Measurements from ENCODE around the gene EVC. TPM values are rescaled to one million over a fixed set of nuclear protein-coding genes. Genes with fewer than 3 reads are reported as not detected.

The EVC gene
- total RNA-seq, 2 experiments from 2014 or later = 2.2 to 4.0 TPM

GRCh38 chr4:5701971-5702370, 9.0 kb upstream of the EVC start:
- Mint-ChIP-seq H3K9me3 (ENCODE audit: low read depth) (peaks cover 5% of the 10 kb centered on the region), H3K4me3 (no peak overlapping the region), H3K36me3 (no peaks in the 10 kb centered on the region), H3K4me1 (no peaks in the 10 kb centered on the region), H3K27me3 (peaks cover 1% of the 10 kb centered on the region), H3K27ac (no peak overlapping the region)
- no peak for DNase-seq
- CTCF ChIA-PET = no interaction called here
- ATAC-seq = no peak

GRCh38 chr4:5703831-5704230, 7.2 kb upstream of the EVC start:
- DNase-seq (no peak), ATAC-seq (no peak)
- Mint-ChIP-seq H3K27ac (no peak overlapping the region), H3K4me1 (peaks cover 4% of the 10 kb centered on the region), H3K9me3 (ENCODE audit: low read depth) (peaks cover 3% of the 10 kb centered on the region), H3K36me3 (no peaks in the 10 kb centered on the region), H3K4me3 (no peak overlapping the region), H3K27me3 (peaks cover 13% of the 10 kb centered on the region)
- CTCF ChIA-PET = no interaction called here

DNA sequence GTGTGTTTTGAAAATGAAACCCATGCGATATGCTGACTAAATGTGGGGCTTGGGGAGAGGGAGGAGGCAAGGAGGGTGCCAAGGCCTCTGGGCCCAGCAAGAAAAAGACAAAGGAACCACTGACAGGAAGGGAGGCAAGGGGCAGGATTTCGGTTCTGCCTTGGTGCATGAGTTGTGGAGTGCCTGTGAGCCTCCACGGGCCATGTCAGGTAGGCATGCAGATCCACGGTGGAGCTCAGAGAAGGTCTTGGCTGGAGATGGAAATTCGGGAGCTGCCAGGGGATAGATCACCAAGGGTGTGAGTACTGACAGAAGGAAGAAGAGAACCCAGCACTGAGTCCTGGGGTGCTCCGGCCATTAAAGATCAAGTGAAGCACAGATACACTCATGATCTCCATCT, 6.7 kb upstream of the EVC start:
- Mint-ChIP-seq H3K27me3 (peaks cover 16% of the 10 kb centered on the region), H3K36me3 (no peaks in the 10 kb centered on the region), H3K4me1 (peaks cover 4% of the 10 kb centered on the region), H3K27ac (no peak overlapping the region), H3K4me3 (no peak overlapping the region), H3K9me3 (ENCODE audit: low read depth) (peaks cover 3% of the 10 kb centered on the region)
- no peak for ATAC-seq
- CTCF ChIA-PET = no interaction called here
- no peak for DNase-seq

DNA sequence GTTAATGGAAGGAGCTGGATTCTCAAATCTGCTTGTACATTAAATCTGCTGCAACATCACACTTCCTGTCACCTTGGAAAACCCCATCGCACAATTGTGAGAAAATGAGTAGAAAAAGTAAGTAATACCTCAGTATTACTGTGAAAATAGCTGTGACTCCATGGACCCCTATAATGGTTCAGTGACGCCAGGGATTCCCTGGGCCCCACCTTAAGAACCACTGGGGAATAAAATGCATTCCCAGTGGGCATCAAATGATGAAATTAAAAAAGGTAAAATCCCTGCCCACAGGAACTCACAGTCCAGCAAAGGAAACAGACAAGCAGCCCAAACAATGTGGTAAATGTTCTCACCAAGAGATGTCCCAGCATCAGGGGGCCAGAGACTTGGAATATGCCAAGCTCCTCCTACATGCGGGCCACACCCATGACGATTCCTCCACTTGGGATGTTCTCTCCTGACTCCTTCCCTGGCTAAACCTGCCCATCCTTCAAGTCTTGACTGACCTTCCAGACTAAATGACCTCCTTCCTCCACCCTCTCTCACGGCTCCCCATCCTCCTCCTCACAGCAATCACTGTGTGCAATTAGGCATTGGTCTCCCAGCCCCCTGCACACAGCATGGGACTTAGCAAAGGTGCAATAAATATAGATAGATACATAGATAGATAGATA, 5.2 kb upstream of the EVC start:
- H3K27ac Mint-ChIP-seq = no peak overlapping the region
- H3K9me3 Mint-ChIP-seq (ENCODE audit: low read depth) = peaks cover 3% of the 10 kb centered on the region
- CTCF ChIA-PET = no interaction called here
- H3K4me3 Mint-ChIP-seq = no peak overlapping the region
- H3K36me3 Mint-ChIP-seq = no peaks in the 10 kb centered on the region
- DNase-seq (no peak), ATAC-seq (no peak)
- H3K4me1 Mint-ChIP-seq = peaks cover 7% of the 10 kb centered on the region
- peaks cover 29% of the 10 kb centered on the region for H3K27me3 Mint-ChIP-seq

DNA sequence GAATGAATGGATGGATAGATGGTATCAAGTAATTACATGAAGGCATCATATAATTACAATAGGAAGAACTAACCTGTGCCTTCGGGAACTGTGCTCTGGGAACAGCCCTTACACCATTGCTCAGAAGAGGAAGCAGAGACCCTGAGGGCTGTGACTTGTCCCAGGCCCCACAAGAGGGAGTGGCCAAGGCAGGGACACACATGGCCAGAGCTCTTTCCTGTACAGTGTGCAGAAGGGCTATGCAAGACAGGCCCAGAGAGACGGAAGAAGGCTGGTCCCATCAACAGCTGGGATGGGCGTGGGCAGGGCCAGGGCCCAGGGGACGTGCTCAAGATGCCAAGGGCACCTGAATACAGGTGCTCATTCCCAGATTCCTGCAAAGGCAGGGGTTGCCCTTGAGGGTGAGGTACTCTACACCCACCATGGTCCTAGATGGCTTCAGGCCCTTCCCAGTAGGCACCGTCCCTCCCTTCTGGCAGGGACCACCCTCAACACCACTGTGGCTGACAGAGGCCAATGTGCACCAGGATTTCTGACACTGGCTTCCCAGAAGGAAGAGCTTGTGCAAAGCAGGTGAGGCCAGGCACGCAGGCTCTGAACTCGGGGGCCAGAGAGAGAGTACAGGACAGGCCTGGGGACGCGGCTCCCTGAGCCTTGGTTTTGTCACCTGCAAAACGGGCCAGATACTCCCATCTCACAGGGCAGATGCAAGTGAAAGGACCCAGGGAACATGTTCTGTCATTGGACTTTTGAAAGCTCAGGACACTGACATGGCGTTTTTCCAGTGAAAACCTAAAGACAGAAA, 4.3 kb upstream of the EVC start:
- CTCF ChIA-PET = no interaction called here
- peaks cover 34% of the 10 kb centered on the region for H3K27me3 Mint-ChIP-seq

GRCh38 chr4:5707366-5707765, 3.6 kb upstream of the EVC start:
- H3K27ac Mint-ChIP-seq = peak overlapping the region; percentile 10
- H3K4me1 Mint-ChIP-seq = peaks cover 11% of the 10 kb centered on the region
- DNase-seq = no peak
- peaks cover 41% of the 10 kb centered on the region for H3K27me3 Mint-ChIP-seq
- peaks cover 2% of the 10 kb centered on the region for H3K36me3 Mint-ChIP-seq
- ATAC-seq = no peak
- H3K4me3 Mint-ChIP-seq = peak overlapping the region; percentile 13
- H3K9me3 Mint-ChIP-seq (ENCODE audit: low read depth) = peaks cover 3% of the 10 kb centered on the region
- CTCF ChIA-PET = no interaction called here

More for the DNA sequence above, 4.3 kb upstream of the EVC start:
- DNase-seq = no peak
- Mint-ChIP-seq H3K36me3 (no peaks in the 10 kb centered on the region), H3K27ac (no peak overlapping the region), H3K9me3 (ENCODE audit: low read depth) (peaks cover 3% of the 10 kb centered on the region), H3K4me3 (no peak overlapping the region), H3K4me1 (peaks cover 7% of the 10 kb centered on the region)
- peak; percentile 29 for ATAC-seq

- Mint-ChIP-seq H3K27ac (no peak overlapping the region), H3K27me3 (peaks cover 45% of the 10 kb centered on the region), H3K4me1 (peaks cover 14% of the 10 kb centered on the region), H3K36me3 (peaks cover 2% of the 10 kb centered on the region), H3K4me3 (peak overlapping the region; percentile 13), H3K9me3 (ENCODE audit: low read depth) (peaks cover 3% of the 10 kb centered on the region)
- no peak for DNase-seq
- ATAC-seq = no peak
- CTCF ChIA-PET = no interaction called here
Measured at GRCh38 chr4:5707778-5708448, 3.1 kb upstream of the EVC start.

DNA sequence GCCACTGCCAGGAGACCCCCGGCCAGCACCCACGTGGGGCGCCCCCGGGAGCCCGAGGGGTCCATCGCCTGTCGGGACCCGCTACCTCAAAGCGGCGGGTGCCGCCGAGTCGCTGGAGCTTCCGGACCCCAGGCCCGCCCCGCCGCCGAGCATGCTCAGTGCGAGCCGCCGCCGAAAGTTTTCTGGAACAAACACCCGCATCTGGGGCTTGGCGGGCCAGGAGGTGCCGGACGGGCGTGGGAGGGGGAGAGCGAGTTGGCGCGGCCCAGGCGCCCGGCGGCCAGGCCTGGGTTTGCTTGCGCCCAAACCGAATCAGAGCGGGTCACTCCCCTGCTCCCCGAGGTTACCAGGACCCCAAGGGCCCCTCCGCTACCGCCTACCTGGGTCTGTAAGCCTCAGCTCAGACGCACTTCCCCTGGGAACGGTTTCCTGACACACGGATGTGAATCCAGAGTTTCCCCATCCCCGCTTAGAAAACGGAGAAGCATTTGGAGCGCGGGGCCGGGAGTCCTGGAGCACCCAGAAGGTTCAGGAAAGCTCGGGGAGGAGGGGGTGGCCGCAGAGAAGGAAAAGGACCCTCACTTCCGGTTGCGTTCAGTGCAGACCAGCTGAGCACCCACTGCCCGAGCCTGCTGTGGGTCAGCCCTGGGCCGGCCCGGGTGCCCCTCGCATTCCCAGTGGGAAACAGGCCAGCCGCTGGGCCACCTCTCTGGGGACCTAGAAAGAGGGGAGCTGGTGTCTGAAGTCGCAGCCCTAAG, 2.4 kb upstream of the EVC start, which contains the start of gene EVC2:
Gene EVC2 (minus strand): TSS at position 111 of the 758 bp plus-strand sequence. CDS start 46 bp downstream, at position 65.
- CTCF ChIA-PET = no interaction called here
- Mint-ChIP-seq H3K9me3 (ENCODE audit: low read depth) (peaks cover 2% of the 10 kb centered on the region), H3K4me3 (peak within 1 kb of the TSS; percentile 13), H3K36me3 (peaks cover 2% of the 10 kb centered on the region), H3K27ac (peak within 1 kb of the TSS; percentile 10), H3K4me1 (peaks cover 14% of the 10 kb centered on the region), H3K27me3 (peaks cover 45% of the 10 kb centered on the region)
- ATAC-seq = no peak
- no peak for DNase-seq

DNA sequence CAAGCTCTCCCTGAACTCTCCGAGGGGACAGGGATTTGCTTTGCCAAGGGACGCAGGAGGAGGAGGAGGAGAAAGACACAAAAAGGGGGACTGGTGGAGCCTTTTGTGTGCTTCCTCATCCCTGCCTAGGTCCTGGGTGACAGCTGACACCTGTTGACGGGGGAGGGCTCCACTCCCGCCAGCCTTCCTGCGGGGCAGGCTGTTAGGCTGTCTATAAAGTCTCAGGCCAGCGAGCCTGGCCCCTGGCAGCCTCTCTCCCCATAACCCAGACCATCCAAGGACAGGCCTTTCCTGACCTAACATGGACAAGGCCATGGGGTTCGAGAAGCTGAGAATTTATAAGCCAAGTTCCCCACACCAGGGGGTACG, 1.8 kb upstream of the EVC start:
- H3K36me3 Mint-ChIP-seq = peaks cover 4% of the 10 kb centered on the region
- H3K4me3 Mint-ChIP-seq = no peak overlapping the region
- DNase-seq = no peak

DNA sequence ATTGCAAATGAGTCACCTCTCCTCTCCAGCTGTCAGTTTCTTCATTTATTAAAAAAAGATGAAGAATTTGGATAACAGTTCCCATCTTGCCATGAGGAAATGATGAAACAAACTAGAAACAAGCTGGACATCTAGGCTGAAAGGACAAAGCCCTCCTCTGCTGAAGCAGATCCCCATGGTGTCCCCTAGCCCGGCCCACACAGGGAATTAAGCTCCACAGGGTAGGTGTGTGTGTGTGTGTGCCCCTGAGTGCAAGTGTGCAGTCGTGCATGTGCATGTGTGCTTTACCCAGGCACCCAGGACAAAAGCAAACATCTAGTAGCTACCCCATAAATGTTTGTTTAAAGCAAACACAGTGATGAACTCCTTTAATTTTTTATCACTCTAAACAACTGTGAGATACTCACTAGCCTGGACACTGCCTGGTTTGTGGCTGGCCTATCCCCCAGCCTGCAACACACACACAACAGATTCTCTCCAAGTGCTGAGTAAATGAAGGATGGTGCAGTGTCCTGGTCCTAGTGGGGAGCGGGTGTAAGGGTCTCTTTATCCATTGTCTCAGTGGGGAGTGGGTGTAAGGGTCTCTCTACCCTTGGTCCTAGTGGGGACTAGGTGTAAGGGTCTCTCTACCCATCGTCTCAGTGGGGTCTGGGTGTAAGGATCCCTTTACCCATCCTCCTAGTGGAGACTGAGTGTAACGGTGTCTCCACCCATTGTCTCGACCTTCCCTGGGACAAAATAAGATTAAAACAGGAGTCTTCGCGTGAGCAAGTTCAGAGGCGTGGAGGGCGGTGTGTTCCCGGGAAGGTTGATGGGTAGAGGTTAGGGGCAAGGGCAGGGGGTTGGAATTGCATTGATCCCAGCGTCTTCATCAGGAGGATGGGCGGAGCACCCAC, 688 bp upstream of the EVC start:
- DNase-seq = no peak
- Mint-ChIP-seq H3K4me1 (peaks cover 14% of the 10 kb centered on the region), H3K36me3 (peaks cover 6% of the 10 kb centered on the region), H3K4me3 (peak overlapping the region; percentile 54), H3K27ac (peak overlapping the region; percentile 48), H3K9me3 (ENCODE audit: low read depth) (peaks cover 5% of the 10 kb centered on the region), H3K27me3 (peaks cover 45% of the 10 kb centered on the region)
- ATAC-seq = no peak
- CTCF ChIA-PET = no interaction called here

More for the DNA sequence above, 1.8 kb upstream of the EVC start:
- Mint-ChIP-seq H3K27me3 (peaks cover 45% of the 10 kb centered on the region), H3K9me3 (ENCODE audit: low read depth) (no peaks in the 10 kb centered on the region), H3K27ac (no peak overlapping the region), H3K4me1 (peaks cover 14% of the 10 kb centered on the region)
- CTCF ChIA-PET = no interaction called here
- ATAC-seq = no peak

- H3K4me1 Mint-ChIP-seq = peaks cover 14% of the 10 kb centered on the region
- no peak overlapping the region for H3K27ac Mint-ChIP-seq
- peak overlapping the region; percentile 29 for H3K4me3 Mint-ChIP-seq
- H3K27me3 Mint-ChIP-seq = peaks cover 45% of the 10 kb centered on the region
- peaks cover 6% of the 10 kb centered on the region for H3K36me3 Mint-ChIP-seq
- ATAC-seq (peak; percentile 10), DNase-seq (no peak)
- peaks cover 6% of the 10 kb centered on the region for H3K9me3 Mint-ChIP-seq (ENCODE audit: low read depth)
- CTCF ChIA-PET = no interaction called here
Measured at GRCh38 chr4:5711479-5712184, 631 bp downstream of the EVC start.

GRCh38 chr4:5712517-5712916, 1.5 kb downstream of the EVC start:
- H3K9me3 Mint-ChIP-seq (ENCODE audit: low read depth) = peaks cover 6% of the 10 kb centered on the region
- CTCF ChIA-PET = no interaction called here
- no peak for ATAC-seq
- peak overlapping the region; percentile 2 for H3K4me3 Mint-ChIP-seq
- no peak overlapping the region for H3K27ac Mint-ChIP-seq
- H3K27me3 Mint-ChIP-seq = peaks cover 38% of the 10 kb centered on the region
- no peak for DNase-seq
- peaks cover 11% of the 10 kb centered on the region for H3K4me1 Mint-ChIP-seq
- H3K36me3 Mint-ChIP-seq = peaks cover 8% of the 10 kb centered on the region

All from activated CD8-positive, alpha-beta memory T cell treated with anti-CD3 and anti-CD28 coated beads, Interleukin-2, amount 10 ng/mL, durations not matched to agents 7 days and 5 days (primary cell).